Endodermal cell (in vitro differentiated cells): Measurements from ENCODE around the gene GRIP2. TPM values are rescaled to one million over a fixed set of nuclear protein-coding genes. Genes with fewer than 3 reads are reported as not detected.

Experiments used
- DNase-seq: peaks from one replicate; pipeline ENCODE4 v3.0.0-alpha.2; 2017
- H3K27ac ChIP-seq: 2 replicates; pipeline ENCODE4 v1.5.1; 2013; ENCODE audit warnings: mild to moderate bottlenecking, low read depth, low read length, moderate library complexity
- H3K27me3 ChIP-seq: 2 replicates; pipeline ENCODE4 v1.6.1; 2013; ENCODE audit warnings: mild to moderate bottlenecking, low read length, moderate library complexity; ENCODE audit not compliant: insufficient read depth, control insufficient read depth, poor library complexity, severe bottlenecking
- H3K36me3 ChIP-seq: 2 replicates; pipeline ENCODE4 v1.7.0; 2013; ENCODE audit warnings: mild to moderate bottlenecking, low read length, moderate library complexity; ENCODE audit not compliant: control insufficient read depth, insufficient read depth
- H3K4me1 ChIP-seq: one replicate; pipeline ENCODE4 v1.7.0; 2013; ENCODE audit warnings: low read length; ENCODE audit not compliant: control insufficient read depth, insufficient read depth
- H3K4me3 ChIP-seq: 2 replicates; pipeline ENCODE4 v1.5.1; 2013; ENCODE audit warnings: mild to moderate bottlenecking, low read length, moderate library complexity
- H3K9ac ChIP-seq: 2 replicates; pipeline ENCODE4 v1.6.1; 2013; ENCODE audit warnings: mild to moderate bottlenecking, low read length, moderate library complexity; ENCODE audit not compliant: poor library complexity, severe bottlenecking; ENCODE audit errors: extremely low read depth
- H3K9me3 ChIP-seq: 2 replicates; pipeline ENCODE4 v1.6.1; 2013; ENCODE audit warnings: mild to moderate bottlenecking, low read length, moderate library complexity; ENCODE audit not compliant: control insufficient read depth
- H3K27ac Mint-ChIP-seq: 2 replicates; pipeline ENCODE4 v1.8.0; 2020; ENCODE audit warnings: mixed read lengths
- H3K27me3 Mint-ChIP-seq: 2 replicates; pipeline ENCODE4 v1.8.0; 2021; ENCODE audit warnings: mild to moderate bottlenecking, mixed read lengths; ENCODE audit not compliant: insufficient read depth
- H3K36me3 Mint-ChIP-seq: 2 replicates; pipeline ENCODE4 v1.8.0; 2020; ENCODE audit warnings: low read depth, mixed read lengths
- H3K4me1 Mint-ChIP-seq: 2 replicates; pipeline ENCODE4 v1.8.0; 2020; ENCODE audit warnings: mixed read lengths
- H3K4me3 Mint-ChIP-seq: 2 replicates; pipeline ENCODE4 v1.8.0; 2020; ENCODE audit warnings: mild to moderate bottlenecking, moderate library complexity, mixed read lengths
- H3K9me3 Mint-ChIP-seq: 2 replicates; pipeline ENCODE4 v1.8.0; 2020; ENCODE audit warnings: mild to moderate bottlenecking, mixed read lengths
- WGBS, 2 experiments: methylation state at CpG; one replicate each; pipeline versions ENCODE4 v1.1.5 to v1.1.7; 2013; ENCODE audit warnings: missing lambda C conversion rate in 2 of 2, mixed read lengths in 1 of 2; ENCODE audit not compliant: insufficient coverage in 1 of 2, insufficient read length in 1 of 2; 5-methylcytosine and 5-hydroxymethylcytosine counted together
- total RNA-seq, 2 donors: library from RNA; stranded (reverse); fragmentation: NEBNext Ultra II Directional in 1 of 2; extraction: Animal tissue kit (Norgen Biotek cat#: 25700) in 1 of 2; gene quantifications; 2 replicates in 1 of 2; 3 replicates in 1 of 2; pipeline ENCODE4 v1.2.1, GENCODE V29; 2021
- TF ChIP-seq, protein P1 (sequence below): fragments of 200-600 bp; sonication (generic); conservative IDR thresholded peaks from 2 replicates; pipeline ENCODE4 v1.5.0; 2021; ENCODE audit warnings: antibody characterized with exemption, mild to moderate bottlenecking

GRIP2 gene
- total RNA-seq, 2 donors from 2014 or later = 2.0 to 2.2 TPM

DNA sequence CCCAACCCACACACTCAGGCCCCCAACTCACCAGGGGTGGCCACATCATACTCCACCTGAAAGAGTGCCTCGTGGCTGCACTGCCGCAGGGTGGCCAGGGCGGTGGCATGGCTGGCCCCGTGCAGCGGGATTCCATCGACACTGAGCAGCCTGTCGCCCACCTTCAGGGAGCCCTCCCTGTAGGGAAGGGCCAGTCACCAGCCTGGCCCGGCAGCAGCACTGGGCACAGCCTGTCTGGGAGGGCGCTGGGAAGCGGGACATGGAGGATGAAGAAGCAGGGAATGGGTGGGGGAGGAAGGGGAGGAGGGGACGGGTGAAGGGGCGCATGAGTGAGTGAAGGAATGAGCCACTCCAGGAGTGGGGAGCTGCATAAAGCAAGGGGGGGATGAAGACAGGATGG lies 18.5 kb downstream of the GRIP2 start:
- no peak overlapping the region for H3K4me3 Mint-ChIP-seq
- no peaks in the 10 kb centered on the region for H3K27me3 ChIP-seq
- no peaks in the 10 kb centered on the region for H3K36me3 Mint-ChIP-seq
- H3K36me3 ChIP-seq = no peaks in the 10 kb centered on the region
- H3K9me3 Mint-ChIP-seq = no peaks in the 10 kb centered on the region
- H3K4me1 ChIP-seq = peaks cover 4% of the 10 kb centered on the region
- H3K9me3 ChIP-seq = no peaks in the 10 kb centered on the region
- no peaks in the 10 kb centered on the region for H3K4me1 Mint-ChIP-seq
- TF ChIP-seq, protein P1, sequence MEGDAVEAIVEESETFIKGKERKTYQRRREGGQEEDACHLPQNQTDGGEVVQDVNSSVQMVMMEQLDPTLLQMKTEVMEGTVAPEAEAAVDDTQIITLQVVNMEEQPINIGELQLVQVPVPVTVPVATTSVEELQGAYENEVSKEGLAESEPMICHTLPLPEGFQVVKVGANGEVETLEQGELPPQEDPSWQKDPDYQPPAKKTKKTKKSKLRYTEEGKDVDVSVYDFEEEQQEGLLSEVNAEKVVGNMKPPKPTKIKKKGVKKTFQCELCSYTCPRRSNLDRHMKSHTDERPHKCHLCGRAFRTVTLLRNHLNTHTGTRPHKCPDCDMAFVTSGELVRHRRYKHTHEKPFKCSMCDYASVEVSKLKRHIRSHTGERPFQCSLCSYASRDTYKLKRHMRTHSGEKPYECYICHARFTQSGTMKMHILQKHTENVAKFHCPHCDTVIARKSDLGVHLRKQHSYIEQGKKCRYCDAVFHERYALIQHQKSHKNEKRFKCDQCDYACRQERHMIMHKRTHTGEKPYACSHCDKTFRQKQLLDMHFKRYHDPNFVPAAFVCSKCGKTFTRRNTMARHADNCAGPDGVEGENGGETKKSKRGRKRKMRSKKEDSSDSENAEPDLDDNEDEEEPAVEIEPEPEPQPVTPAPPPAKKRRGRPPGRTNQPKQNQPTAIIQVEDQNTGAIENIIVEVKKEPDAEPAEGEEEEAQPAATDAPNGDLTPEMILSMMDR = no peak
- no peak overlapping the region for H3K4me3 ChIP-seq
- 93 to 100% methylated on average over 6 to 12 of the region's 12 CpGs for WGBS, 2 experiments
- H3K27ac Mint-ChIP-seq = no peak overlapping the region
- DNase-seq = peak; percentile 36
- H3K27me3 Mint-ChIP-seq = no peaks in the 10 kb centered on the region
- H3K27ac ChIP-seq = no peak overlapping the region
- no peak overlapping the region for H3K9ac ChIP-seq

DNA sequence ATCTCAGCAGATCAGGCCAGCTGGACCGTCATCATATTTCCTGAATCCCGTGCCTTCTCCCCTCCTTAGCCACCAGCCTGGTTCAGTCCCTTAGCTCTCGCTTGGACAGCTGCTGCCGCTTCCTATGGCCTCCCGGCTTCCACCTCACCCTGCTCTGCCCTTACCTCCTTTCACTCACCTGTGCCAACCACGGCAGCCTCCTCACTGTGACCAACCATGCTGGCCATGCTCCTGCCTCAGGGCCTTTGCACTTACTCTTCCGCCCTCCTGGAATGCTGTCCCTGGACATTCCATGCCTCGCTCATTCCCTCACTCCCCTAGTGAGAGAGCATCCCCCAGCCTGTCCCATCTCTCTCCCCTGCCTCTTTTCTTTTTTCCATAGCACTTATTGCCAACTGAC lies 19.2 kb downstream of the GRIP2 start:
- no peak overlapping the region for H3K27ac Mint-ChIP-seq
- Histone ChIP-seq H3K27ac (no peak overlapping the region), H3K4me3 (no peak overlapping the region), H3K9me3 (no peaks in the 10 kb centered on the region), H3K9ac (no peak overlapping the region), H3K4me1 (no peaks in the 10 kb centered on the region), H3K27me3 (no peaks in the 10 kb centered on the region), H3K36me3 (no peaks in the 10 kb centered on the region)
- no peaks in the 10 kb centered on the region for H3K9me3 Mint-ChIP-seq
- peak; percentile 30 for DNase-seq
- H3K36me3 Mint-ChIP-seq = no peaks in the 10 kb centered on the region
- TF ChIP-seq, protein P1 = no peak
- H3K4me1 Mint-ChIP-seq = no peaks in the 10 kb centered on the region
- no peaks in the 10 kb centered on the region for H3K27me3 Mint-ChIP-seq
- WGBS, 2 experiments = 92 to 94% methylated on average over 6 to 8 of the region's 8 CpGs
- H3K4me3 Mint-ChIP-seq = no peak overlapping the region

DNA sequence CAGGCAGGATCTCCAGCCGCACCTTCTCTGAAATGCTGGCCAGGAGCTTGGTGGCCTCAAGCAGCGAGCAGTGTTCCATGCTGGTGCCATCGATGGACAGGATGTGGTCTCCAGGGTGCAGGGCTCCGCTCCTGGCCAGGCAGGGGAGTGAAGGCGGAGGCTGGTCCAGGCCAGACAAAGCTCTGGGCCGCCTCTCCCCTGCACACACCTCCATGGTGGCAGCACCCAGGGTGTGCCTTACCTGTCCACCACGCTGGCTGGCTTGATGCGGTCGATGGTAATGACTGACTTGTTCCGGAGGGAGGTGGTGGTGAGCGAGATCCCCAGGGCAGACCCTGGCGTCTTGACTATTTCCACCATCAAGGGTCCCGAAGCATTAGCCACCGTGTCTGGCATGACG lies 20.0 kb downstream of the GRIP2 start:
- Histone ChIP-seq H3K27me3 (no peaks in the 10 kb centered on the region), H3K36me3 (no peaks in the 10 kb centered on the region), H3K27ac (no peak overlapping the region), H3K4me3 (no peak overlapping the region), H3K9me3 (no peaks in the 10 kb centered on the region), H3K9ac (no peak overlapping the region), H3K4me1 (no peaks in the 10 kb centered on the region)
- Mint-ChIP-seq H3K9me3 (no peaks in the 10 kb centered on the region), H3K27me3 (no peaks in the 10 kb centered on the region), H3K4me3 (no peak overlapping the region), H3K4me1 (no peaks in the 10 kb centered on the region), H3K36me3 (no peaks in the 10 kb centered on the region), H3K27ac (no peak overlapping the region)
- DNase-seq = peak; percentile 72
- TF ChIP-seq, protein P1 = peak; percentile 33
- WGBS, 2 experiments = 92% methylated on average over 14 to 15 of the region's 15 CpGs
